Measurements from ENCODE around the gene ADAD1.
"Not testable (repeated sequence)": the region's sequence is repeated elsewhere in the genome, so short reads cannot be mapped to it uniquely, and the experiment has no call there.

The ADAD1 gene

DNA sequence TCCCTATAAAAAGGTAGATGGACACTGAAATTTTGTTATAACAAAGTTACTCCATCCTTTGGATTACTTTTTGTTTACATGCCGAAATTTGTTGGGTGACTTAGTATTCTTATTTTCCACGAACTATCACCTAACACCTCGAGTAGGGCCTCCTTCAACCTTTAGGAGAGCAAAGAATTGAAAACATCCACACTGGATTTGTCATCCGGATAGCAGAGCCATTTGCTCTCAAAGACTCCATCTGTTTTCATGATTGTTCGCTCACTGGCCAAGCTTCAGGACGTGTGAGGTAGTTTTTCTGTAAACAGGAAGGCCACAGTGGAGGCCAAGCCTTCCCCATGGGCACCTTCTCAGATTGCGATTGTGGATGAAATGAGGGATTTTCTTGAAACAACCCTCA, at the start of gene ADAD1:
TSS of gene ADAD1 (plus strand) at position 301 of the 400 bp plus-strand sequence. CDS start 1,059 bp downstream, outside the sequence.
- in situ Hi-C loops (cut with MboI; ENCODE audit: low sequenced_read_pairs): no loop called here

GRCh38 chr4:122329876-122330565, 48.8 kb upstream of the ADAD1 start:
- in situ Hi-C loops (cut with MboI; ENCODE audit: low sequenced_read_pairs): no loop called here

DNA sequence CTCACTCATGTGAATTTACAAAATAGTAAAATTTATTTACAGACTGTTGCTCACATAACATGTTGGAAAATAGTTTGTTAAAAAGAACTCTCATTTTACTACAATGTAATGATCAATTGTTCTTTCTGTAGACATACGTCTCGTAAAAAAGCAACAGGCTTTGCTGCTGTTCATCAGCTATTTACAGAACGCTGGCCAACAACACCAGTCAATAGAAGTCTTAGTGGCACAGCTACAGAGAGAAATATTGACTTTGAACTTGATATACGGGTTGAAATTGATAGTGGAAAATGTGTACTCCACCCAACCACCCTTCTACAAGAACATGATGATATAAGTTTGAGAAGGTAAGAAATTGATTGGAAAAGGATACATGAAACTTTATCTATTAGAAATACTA, 47.6 kb upstream of the ADAD1 start:
- in situ Hi-C loops (cut with MboI; ENCODE audit: low sequenced_read_pairs): no loop called here

- in situ Hi-C loops (cut with MboI; ENCODE audit: low sequenced_read_pairs): no loop called here
These were observed 44.0 kb upstream of the ADAD1 start for GRCh38 chr4:122334828-122335227.

DNA sequence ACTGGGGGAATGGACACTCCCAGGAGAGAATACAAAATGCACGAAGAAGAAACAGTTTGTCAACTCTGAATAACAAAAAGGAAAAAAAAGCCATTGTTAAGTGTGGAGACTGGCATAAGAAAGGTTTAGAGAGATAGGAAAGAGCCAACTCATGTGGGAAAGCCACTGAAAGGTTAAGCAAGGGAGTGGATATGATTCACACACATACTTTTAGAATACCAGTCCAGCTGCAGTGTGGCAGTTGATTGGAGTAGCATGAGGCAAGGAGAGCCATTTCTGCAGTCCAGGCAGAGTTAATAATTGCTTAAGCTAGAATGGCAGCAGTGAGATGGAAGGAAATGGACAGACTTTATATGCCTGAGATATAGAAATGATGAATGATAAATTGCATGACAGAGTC, 36.9 kb upstream of the ADAD1 start:
- in situ Hi-C loops (cut with MboI; ENCODE audit: low sequenced_read_pairs): no loop called here

DNA sequence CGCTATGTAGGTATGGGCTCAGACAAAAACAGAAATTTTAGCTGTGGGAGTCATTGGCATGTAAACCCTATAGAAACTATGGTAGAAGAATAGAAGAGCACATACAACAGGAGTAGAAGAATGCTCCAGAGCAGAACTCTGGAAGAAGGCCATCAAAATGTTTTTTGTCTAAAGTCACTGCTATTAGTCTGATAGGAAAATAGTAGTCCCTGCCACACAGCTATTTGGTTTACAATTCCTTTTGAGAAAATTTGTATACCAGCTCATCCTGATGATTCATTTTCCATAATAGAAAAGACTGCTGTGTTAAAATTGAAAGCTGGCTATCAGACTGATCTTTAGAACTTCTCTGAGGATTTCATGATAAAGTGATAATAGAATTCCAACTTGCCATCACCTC, 32.8 kb upstream of the ADAD1 start:
- in situ Hi-C loops (cut with MboI; ENCODE audit: low sequenced_read_pairs): no loop called here

GRCh38 chr4:122346503-122346902, 32.3 kb upstream of the ADAD1 start:
- in situ Hi-C loops (cut with MboI; ENCODE audit: low sequenced_read_pairs): no loop called here

DNA sequence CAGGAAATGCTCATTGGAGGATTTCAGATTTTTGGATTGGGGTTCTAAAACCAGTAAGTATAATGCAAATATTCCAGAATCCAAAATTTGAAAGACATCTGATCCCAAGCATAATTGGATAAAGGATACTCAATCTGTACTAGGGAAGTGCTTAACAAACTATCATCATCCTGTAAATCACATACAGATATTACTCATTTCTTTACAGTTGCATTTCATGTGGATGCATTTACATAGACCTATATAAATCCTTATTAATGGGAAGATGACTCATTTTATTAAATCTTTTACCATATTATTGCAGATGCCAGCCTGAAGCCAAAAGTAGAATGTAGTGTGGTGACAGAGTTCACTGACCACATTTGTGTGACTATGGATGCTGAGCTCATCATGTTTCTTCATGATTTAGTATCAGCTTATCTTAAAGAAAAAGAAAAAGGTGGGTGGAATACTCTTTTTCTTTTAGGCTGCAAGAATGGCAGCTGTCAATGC, 22.4 kb upstream of the ADAD1 start:
- in situ Hi-C loops (cut with MboI; ENCODE audit: low sequenced_read_pairs): no loop called here

GRCh38 chr4:122360754-122361153, 18.1 kb upstream of the ADAD1 start:
- in situ Hi-C loops (cut with MboI; ENCODE audit: low sequenced_read_pairs): no loop called here

- in situ Hi-C loops (cut with MboI; ENCODE audit: low sequenced_read_pairs): no loop called here
These were observed 14.0 kb upstream of the ADAD1 start for GRCh38 chr4:122364700-122365404.

DNA sequence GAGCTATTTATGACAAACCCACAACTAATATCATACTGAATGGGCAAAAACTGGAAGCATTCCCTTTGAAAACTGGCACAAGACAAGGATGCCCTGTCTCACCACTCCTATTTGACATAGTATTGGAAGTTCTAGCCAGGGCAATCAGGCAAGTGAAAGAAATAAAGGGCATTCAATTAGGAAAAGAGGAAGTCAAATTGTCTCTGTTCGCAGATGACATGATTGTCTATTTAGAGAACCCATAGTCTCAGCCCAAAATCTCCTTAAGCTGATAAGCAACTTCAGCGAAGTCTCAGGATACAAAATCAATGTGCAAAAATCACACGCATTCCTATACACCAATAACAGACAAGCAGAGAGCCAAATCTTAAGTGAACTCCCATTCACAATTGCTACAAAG, 10.0 kb upstream of the ADAD1 start:
- in situ Hi-C loops (cut with MboI; ENCODE audit: low sequenced_read_pairs): not testable (repeated sequence)

DNA sequence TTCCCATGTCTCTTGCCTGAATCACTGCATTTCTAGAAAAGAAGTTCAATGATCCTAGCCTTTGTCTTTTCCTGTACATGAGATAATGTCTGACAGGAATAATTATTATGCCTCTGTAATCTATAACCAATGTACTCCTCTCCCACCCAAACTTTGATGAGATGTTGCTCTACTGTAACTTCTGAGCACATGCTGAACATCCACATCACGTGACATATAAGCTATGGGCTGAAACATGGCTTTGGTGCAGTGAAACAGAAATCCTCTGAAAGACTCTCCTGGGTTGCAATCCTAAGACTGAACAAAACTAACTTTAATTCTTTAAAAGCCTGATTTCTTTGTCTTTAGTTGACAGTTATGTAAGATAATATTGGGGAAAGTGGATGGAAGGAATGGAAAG, 1.5 kb upstream of the ADAD1 start:
- in situ Hi-C loops (cut with MboI; ENCODE audit: low sequenced_read_pairs): no loop called here

DNA sequence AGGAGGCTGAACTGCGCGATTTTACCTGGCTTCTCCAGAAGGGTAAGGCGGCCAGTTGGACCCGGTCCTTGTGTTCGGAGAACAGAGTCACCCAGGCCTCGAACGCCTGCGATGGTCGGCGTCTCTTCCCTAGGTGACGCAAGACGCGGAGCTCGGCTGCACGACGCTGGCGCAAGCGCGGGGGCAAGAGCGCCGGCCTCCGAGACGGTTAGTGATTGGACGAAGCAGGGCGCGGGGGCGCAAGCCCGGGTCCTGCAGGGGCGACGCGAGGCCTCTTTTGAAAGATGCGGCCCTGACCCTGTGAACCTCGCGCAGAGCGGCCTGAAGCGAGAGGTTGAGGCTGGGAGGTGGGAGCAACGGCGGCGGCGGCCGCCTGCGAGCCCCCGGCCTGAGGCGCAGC, 428 bp downstream of the ADAD1 start:
- in situ Hi-C loops (cut with MboI; ENCODE audit: low sequenced_read_pairs): no loop called here

- in situ Hi-C loops (cut with MboI; ENCODE audit: low sequenced_read_pairs): no loop called here
These were observed 4.5 kb downstream of the ADAD1 start for GRCh38 chr4:122383341-122383740.

GRCh38 chr4:122384245-122384644, 5.4 kb downstream of the ADAD1 start:
- in situ Hi-C loops (cut with MboI; ENCODE audit: low sequenced_read_pairs): no loop called here

DNA sequence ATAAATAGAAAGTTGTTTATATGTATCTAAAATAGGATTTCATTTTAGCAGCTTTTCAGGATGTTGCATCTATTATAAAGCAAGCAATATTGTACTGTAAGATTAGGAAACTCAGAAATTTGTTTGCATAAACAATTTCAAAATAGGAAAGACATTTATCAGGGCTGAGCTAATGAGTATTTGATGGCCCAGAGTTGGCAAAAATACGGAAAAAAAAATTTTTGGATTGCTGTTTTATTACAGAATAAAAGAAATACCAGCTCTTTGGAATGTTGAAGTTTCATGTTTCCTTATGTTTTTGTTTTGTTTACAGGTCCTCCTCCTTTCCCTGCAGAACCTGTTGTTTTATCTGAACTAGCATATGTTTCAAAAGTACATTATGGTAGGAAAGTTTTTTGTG, 14.5 kb downstream of the ADAD1 start:
- in situ Hi-C loops (cut with MboI; ENCODE audit: low sequenced_read_pairs): no loop called here

DNA sequence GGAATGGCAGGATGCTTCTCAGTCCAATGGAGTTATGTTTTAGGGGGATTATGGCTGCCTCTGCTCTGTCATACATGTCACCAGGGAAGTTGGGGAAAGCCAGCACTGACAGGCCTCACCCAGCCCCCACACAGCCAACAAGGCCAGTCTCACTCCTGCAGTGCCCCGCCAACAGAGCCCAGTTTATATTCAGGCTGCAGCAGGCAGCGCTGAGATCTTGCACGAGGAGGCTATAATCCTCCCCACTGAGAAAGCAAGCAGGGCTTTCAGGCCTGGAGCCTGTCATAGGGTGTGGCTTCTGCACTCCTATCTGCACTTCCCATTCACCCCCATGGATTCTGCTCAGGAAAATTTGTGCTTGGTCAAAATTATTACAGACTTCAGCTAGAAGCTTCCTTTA, 25.1 kb downstream of the ADAD1 start:
- in situ Hi-C loops (cut with MboI; ENCODE audit: low sequenced_read_pairs): no loop called here

GRCh38 chr4:122412547-122412946, 33.7 kb downstream of the ADAD1 start:
- in situ Hi-C loops (cut with MboI; ENCODE audit: low sequenced_read_pairs): no loop called here

- in situ Hi-C loops (cut with MboI; ENCODE audit: low sequenced_read_pairs): no loop called here
These were observed 44.4 kb downstream of the ADAD1 start for GRCh38 chr4:122423246-122423645.

GRCh38 chr4:122431351-122431750, 52.5 kb downstream of the ADAD1 start:
- in situ Hi-C loops (cut with MboI; ENCODE audit: low sequenced_read_pairs): no loop called here

DNA sequence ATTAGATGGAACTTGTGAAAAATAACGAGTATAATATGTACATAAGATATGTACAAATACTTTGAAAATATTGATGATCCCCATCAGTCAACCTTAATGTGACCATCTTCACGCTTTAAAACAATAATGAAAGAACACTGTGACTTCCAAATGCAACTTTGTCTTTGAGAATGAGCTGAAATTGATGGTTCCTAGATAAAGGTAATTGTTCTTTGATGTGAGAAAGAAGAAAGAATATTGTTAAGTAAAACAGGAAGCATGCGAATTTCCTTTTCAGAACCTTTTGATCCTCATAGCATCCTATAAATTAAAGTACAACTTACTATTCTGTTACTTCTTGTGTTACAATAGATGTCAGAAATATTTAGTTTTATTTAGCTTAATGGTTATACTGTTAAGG, 55.5 kb downstream of the ADAD1 start:
- in situ Hi-C loops (cut with MboI; ENCODE audit: low sequenced_read_pairs): no loop called here

GRCh38 chr4:122450847-122451246, 72.0 kb downstream of the ADAD1 start:
- in situ Hi-C loops (cut with MboI; ENCODE audit: low sequenced_read_pairs): no loop called here

All from HL-60/S4 (cell line).